Stimulated activated naive CD8-positive, alpha-beta T cell treated with anti-CD3 and anti-CD28 coated beads, Interleukin-15, Interleukin-2, amounts not matched to agents 100 U/mL and 50 U/mL, for 24 hours (primary cell): Measurements from ENCODE around the gene MARCHF4.
"Not testable (repeated sequence)": the region's sequence is repeated elsewhere in the genome, so short reads cannot be mapped to it uniquely, and the experiment has no call there.

ENCODE experiments used
- ATAC-seq: fragments of 150-1000 bp; cut with Tn5 transposase; one replicate; pipeline ENCODE4 v1.10.0; 2021
- DNase-seq: peaks from one replicate; pipeline ENCODE4 v3.0.0; 2021

Gene MARCHF4

DNA sequence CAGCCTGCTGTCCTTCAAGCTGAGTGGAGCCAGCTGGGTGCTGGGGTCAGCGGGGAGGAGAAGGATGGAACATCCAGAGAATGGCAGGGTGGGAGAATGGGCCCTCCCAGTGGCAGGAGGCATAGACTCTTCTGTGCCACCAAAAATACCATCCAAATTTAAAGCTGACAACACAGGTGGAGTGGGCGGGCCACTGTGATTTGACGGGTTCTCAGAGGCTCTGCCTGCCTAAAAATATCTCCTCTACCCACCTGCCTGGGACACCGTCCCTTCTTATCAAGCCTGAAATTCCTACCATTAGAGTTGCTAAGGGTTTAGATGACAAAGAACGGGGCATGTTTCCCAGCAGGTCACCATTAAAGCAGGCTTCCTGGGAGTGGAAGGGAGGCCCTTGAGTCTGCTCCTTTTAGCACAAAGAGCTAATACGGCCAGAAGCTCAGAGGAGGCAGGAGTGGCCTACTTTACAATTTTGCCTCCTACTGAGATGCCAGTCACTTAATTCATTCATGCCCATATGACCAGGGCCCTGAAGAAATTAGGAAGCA, 19.8 kb upstream of the MARCHF4 start:
- no peak for ATAC-seq

GRCh38 chr2:216391401-216391800, 19.1 kb upstream of the MARCHF4 start:
- DNase-seq = no peak
- ATAC-seq = no peak

More for the DNA sequence above, 19.8 kb upstream of the MARCHF4 start:
- DNase-seq = no peak

- DNase-seq = no peak
- ATAC-seq = no peak
These were observed 17.3 kb upstream of the MARCHF4 start for GRCh38 chr2:216389570-216389969.

DNA sequence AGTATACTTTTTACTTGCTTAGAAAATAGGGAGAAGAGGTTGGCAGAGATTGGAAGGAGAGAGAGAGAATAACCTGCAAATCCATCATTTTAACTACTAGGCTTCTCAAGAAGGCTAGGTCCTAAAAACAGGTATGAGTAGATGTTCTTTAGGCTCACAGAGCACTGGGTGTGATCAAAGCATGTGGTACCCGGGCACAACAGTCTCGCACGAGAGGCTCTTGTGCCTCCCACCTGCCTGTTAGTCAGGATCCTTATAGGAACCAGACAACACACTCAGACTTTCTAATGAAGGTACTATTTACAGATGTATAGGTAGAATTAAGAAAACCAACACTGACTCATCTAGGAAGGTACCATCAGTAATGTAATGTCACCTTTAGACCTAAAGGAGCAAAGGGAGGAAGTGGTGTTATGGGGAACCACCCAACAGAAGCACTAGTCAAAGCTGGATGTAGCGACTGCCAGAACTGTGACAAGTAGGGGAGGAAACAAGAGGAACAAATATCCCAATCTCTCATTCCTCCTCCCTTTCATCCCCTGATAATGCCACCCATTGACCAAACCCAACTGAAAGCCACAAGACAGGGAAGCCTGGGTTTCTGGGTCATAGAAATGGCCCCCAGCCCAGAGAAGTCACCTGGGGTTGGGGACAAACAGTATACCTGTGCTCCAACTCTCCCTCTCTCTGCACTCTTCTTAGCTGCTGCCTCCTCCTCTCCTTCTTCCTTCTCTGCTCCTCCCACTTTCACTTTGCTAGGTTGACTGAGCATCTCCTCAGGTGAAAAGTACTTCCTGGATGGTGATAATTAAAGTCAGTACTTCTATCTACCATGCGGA, 16.0 kb upstream of the MARCHF4 start:
- ATAC-seq (peak; percentile 88), DNase-seq (no peak)

GRCh38 chr2:216387262-216387661, 15.0 kb upstream of the MARCHF4 start:
- ATAC-seq = no peak

DNA sequence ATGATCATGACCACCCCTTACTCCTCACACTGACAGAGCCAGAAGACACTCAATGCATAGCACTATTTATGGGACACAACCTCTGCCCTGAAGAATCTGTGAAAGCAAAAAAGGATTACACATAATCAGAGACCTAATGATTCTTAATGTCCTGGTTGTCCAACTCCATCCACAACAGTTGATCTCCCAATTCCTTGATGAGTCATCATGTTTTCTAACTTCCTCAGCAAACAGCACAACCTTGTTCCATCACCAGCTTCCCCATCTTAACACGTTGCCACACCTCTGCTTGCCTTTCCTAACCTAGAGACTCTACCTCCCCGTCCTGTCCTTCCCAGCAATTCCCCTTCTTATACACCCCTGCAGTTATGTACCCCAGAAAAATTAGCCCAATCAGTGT, 13.2 kb upstream of the MARCHF4 start:
- no peak for ATAC-seq
- DNase-seq = no peak

More at GRCh38 chr2:216387262-216387661, 15.0 kb upstream of the MARCHF4 start:
- no peak for DNase-seq

DNA sequence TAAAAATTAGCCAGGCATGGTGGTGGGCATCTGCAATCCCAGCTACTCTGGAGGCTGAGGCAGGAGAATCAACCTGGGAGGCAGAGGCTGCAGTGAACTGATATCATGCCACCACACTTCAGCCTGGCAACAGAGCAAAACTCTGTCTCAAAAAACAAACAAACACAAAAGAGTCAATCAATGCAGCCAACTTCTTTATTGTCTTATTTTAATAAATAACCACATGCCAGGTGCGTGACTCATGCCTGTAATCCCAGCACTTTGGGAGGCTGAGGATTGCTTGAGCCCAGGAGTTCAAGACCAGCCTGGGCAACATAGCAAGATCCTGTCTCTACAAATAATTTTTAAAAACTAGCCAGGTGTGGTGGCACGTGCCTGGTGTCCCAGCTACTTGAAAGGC, 12.1 kb upstream of the MARCHF4 start:
- DNase-seq, ATAC-seq: not testable (repeated sequence)

GRCh38 chr2:216379977-216380376, 7.7 kb upstream of the MARCHF4 start:
- DNase-seq (no peak), ATAC-seq (no peak)

DNA sequence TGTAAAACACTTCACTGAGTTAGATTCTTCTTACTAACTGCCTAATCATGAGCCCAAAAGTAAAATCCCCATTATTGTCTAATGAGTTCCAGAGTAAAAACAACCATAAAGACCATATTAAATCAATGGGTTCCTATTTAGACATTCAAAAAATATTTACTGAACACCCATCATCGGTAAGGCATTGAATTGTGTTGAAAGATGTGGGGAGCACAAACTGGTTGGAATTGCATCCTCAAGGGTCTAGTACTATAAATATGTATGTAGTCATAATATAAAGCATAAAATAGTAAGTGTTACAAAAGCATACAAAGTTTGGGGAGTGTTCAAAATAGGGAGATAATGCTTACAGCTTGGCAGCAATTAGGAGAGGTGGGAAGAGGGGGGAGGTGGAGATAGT, 3.0 kb upstream of the MARCHF4 start:
- no peak for DNase-seq
- no peak for ATAC-seq

DNA sequence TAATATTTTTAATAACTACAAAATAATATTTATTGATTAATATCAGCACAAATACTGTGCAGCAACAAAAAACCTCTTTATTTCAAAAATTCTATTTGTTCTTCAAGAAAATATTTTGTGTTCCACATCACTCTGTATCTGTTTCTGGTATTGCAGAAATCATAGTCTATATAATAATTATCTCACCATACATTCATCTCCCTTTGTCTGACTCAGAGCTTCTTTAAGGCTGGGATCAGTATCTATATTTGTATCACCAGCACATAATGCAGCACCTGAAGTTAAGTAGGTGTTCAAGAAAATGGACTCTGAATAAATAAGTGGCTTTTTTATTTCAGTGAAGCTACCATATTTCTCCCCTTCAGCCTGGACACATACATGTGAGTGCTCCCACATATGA, 1.6 kb upstream of the MARCHF4 start:
- no peak for DNase-seq
- no peak for ATAC-seq

DNA sequence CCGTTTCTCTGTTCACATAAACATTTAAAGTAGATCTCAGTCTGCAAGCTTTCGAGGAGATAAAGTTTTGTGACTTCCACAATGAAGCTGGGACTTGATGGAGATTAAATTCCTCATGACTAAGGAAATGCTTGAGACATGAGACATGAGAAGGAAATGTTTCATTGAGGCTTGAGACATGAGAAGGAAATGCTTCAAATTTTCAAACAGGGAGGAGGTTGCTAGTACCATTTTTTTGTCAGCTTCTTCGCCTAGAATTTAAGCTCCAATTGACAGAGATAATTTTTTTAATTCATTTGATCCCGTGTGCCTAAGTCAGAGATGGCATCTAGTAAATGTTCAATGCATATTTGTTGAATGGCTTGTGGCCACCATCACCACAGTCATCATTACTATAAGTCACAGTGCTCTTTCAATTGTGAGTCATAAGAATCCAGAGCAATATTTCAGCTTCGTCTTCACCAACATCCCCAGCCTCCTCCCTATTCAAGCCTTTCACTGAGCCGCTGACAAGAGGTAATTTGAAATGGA, 543 bp upstream of the MARCHF4 start:
- ATAC-seq = peak; percentile 34
- no peak for DNase-seq

DNA sequence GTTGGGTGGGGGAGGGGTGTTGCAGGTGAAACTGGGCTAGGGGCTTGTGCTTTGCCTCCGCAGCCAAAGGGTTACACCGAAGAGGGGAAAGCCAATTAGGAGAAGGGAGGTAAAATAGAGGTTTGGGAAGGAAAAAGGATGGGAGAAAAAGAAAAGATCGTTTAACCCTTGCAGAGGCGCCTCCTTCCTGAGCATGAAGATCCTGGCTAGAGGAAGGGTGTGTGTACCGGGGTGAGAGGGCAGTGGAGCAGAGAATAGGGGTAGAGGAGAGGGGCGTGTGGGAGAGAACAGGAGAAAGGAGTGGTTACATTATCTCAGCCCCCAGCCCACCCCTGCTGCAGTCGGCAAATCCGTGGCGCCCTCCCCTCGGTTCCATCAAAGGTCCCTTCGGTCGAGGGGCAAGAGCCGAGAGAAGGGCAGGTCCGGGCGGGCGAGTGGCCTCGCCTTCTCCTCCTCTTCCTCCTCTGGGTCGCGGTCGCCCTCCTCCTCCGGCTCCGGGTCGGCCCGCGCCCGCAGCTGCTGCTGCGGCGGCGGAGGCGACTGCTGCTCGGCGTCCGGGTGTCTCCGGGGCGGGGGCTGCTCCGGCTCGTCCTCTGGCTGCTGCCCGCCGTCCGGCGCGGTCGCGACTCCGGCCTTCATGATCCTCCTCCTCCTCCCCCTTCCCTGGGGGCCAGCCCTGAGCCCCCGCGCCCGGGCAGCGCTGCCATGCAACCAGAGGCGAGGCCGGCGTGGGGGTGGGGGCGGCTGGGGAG, 1.1 kb downstream of the MARCHF4 start:
- ATAC-seq = no peak
- DNase-seq = no peak

GRCh38 chr2:216369821-216370220, 2.5 kb downstream of the MARCHF4 start:
- no peak for ATAC-seq
- DNase-seq = no peak

- DNase-seq (no peak), ATAC-seq (no peak)
These were observed 5.4 kb downstream of the MARCHF4 start for GRCh38 chr2:216366777-216367471.

DNA sequence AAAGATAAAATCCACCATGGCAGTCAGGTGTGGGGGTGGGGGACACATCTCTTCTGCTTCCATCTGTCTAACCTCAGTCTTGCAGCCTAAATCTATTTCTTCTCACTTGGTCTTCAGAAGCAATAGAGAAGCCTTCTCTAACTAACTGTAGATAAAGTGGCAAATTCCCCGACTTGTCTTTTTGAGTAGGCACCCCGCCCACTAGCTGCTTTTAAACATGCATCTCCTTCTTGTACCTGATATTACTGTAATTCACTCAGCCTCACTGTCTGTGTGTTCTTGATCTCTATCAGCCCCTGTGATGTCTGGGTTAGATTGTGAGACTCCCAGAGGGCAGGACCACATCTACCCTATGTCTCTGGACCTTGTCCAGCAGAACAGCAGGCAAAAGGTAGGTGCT, 6.8 kb downstream of the MARCHF4 start:
- ATAC-seq (no peak), DNase-seq (no peak)

- ATAC-seq (no peak), DNase-seq (no peak)
These were observed 9.1 kb downstream of the MARCHF4 start for GRCh38 chr2:216363221-216363620.

DNA sequence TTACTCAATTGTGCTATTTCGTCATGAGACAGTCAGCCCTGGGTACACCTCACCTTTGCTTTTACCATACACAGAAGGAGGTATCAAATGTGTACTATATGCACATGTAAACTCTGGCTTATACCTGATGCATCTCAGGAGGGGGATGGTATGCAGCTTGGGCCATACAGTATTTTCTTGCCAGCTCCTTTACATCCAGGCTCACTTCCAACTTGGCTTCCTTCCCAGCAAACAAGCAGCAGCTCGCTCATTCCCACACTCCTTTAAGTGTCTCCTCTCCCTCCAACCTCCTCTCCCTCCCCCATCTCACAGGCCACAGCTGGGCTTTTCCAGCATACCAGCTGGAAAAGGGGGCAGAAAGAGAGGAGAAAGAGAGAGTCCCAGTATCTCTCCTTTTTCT, 9.6 kb downstream of the MARCHF4 start:
- ATAC-seq (no peak), DNase-seq (no peak)

DNA sequence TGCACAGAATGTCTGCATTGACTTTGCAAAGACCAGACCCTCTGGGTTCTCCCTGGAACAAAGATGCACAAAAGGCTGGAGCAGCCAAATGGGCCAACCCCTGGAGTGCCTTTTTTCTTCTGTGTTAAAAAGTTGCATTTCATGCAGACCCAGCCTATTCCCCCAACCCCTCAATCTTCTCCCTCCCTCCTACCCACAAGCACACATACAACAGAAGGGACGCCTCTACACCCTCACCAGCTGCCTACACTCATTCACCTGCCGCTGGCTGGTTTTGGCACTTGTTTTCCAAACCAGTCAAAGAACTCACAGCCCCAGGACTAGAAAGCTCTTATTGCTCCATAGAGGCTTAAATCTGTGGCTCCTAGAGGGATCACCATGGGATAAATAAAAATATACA, 16.6 kb downstream of the MARCHF4 start:
- DNase-seq = no peak
- ATAC-seq = no peak

GRCh38 chr2:216354306-216354705, 18.0 kb downstream of the MARCHF4 start:
- ATAC-seq (no peak), DNase-seq (no peak)

DNA sequence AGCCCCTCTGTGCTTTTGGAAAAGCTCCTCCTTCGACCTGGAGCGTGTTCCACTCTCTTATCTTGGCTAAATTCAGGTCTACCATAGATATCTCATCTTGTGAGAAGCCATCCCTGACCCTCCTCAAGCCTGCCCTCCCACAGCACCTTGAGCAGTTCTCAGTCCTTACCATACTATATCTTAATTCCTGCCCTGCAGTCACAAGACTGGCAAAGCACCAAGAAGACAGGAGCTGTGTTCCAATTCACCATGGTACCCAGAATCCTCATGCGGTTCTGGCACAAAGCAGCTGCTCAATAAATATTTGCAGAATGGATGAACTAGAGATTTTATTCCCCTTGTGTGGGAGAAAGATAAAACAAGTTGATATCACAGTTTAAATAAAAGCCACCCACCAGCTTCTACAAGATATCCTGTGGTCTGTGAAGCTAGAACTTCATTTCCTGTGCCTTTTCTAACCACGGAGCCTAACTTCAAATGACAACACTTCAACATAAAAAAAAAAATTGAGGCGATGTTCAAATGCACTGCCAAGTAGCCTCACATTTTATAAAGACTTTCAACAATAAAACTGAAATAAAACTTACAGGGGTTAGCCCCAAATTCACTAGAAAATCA, 19.5 kb downstream of the MARCHF4 start:
- no peak for DNase-seq
- no peak for ATAC-seq

GRCh38 chr2:216351172-216351925, 20.9 kb downstream of the MARCHF4 start:
- DNase-seq (no peak), ATAC-seq (no peak)
